ENCODE data around the gene TBL1XR1.

DNA sequence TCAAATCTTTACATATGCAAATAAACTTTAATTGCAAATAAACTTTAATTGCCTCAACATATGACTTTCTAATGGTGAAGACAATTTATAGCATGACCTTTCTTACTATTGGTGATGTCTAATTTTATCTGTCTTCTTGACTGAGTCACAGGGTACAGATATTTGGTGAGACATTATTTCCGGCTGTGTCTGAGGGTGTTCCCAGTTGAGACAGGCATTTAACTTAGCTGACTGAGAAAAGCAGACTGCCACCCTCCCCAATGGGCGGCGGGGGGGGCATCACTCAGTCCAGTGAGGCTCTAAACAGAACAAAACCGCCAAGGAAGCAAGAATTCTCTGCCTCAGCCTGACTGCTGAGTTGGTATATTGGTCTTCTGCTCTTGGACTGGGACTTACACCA is 160.0 kb downstream of the TBL1XR1 start:
- TF ChIP-seq, protein P1, sequence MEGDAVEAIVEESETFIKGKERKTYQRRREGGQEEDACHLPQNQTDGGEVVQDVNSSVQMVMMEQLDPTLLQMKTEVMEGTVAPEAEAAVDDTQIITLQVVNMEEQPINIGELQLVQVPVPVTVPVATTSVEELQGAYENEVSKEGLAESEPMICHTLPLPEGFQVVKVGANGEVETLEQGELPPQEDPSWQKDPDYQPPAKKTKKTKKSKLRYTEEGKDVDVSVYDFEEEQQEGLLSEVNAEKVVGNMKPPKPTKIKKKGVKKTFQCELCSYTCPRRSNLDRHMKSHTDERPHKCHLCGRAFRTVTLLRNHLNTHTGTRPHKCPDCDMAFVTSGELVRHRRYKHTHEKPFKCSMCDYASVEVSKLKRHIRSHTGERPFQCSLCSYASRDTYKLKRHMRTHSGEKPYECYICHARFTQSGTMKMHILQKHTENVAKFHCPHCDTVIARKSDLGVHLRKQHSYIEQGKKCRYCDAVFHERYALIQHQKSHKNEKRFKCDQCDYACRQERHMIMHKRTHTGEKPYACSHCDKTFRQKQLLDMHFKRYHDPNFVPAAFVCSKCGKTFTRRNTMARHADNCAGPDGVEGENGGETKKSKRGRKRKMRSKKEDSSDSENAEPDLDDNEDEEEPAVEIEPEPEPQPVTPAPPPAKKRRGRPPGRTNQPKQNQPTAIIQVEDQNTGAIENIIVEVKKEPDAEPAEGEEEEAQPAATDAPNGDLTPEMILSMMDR (IDR thresholded peaks at IDR 0.05): no peak
- TF ChIP-seq POLR2A (IDR thresholded peaks at IDR 0.05): no peak
- TF ChIP-seq POLR2AphosphoS5 (IDR thresholded peaks at IDR 0.05): no peak

Data from prostate gland (tissue), 2 donors.